ENCODE data around the gene SPATS2. TPM values are rescaled to one million over a fixed set of nuclear protein-coding genes. Genes with fewer than 3 reads are reported as not detected.

Gene SPATS2
- total RNA-seq, 1 donor from 2014 or later: 46.3 TPM

DNA sequence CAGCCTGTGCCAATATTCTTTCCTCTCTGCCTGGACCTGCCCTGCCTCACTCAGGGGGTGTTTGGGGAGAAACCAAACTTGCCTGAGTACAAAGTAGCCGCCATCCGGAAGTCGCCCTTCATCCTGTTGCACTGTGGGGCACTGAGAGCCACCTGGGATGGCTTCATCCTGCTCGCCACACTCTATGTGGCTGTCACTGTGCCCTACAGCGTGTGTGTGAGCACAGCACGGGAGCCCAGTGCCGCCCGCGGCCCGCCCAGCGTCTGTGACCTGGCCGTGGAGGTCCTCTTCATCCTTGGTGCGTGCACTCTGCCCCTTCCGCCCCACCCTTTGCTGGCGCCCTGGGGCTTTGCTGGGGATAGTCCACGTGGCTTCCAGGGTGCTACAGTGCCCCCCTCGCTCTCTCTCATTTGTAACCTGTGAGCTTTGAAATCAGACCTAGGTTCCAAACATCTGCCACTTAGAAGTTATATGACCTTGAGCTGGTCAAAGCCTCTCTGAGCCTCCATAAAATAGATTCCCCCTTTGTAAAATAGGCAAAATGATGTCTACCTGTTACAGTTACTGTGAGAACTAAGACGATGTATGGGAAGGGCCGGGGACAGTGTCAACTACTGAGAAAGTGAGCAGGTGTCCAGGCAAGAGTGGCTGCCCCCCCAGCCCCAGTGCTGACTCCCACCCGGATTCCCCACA is 176.1 kb downstream of the SPATS2 start:
- Histone ChIP-seq H3K4me3 (ENCODE audit: insufficient read depth, low read depth, low read length) (no peak overlapping the region), H3K79me2 (ENCODE audit: insufficient read depth, low read length) (no peaks in the 10 kb centered on the region), H3K4me1 (ENCODE audit: insufficient read depth, low read length) (peaks cover 1% of the 10 kb centered on the region), H3K9ac (ENCODE audit: low read length) (no peak overlapping the region), H3K9me3 (ENCODE audit: insufficient read depth, low read depth, low read length) (no peaks in the 10 kb centered on the region), H3K27me3 (ENCODE audit: insufficient read depth, low read length) (peaks cover 46% of the 10 kb centered on the region), H3K27ac (ENCODE audit: low read depth, low read length) (no peak overlapping the region), H2AFZ (ENCODE audit: low read depth, low read length) (no peak overlapping the region), H3K4me2 (ENCODE audit: low read length) (no peak overlapping the region), H4K20me1 (ENCODE audit: insufficient read depth, low read length) (peaks cover 4% of the 10 kb centered on the region), H3K36me3 (ENCODE audit: insufficient read depth, low read length) (no peaks in the 10 kb centered on the region)
- no peak for FAIRE-seq
- Mint-ChIP-seq H3K9me3 (ENCODE audit: unreplicated experiment) (peaks cover 3% of the 10 kb centered on the region), H3K36me3 (ENCODE audit: low read depth, unreplicated experiment) (peaks cover 2% of the 10 kb centered on the region), H3K4me1 (ENCODE audit: low read depth, unreplicated experiment) (peaks cover 2% of the 10 kb centered on the region), H3K27ac (ENCODE audit: unreplicated experiment) (no peak overlapping the region), H3K27me3 (ENCODE audit: low read depth, unreplicated experiment) (peaks cover 83% of the 10 kb centered on the region), H3K4me3 (ENCODE audit: unreplicated experiment) (no peak overlapping the region)
- no peak for TF ChIP-seq EZH2 (IDR thresholded peaks at IDR 0.05; ENCODE audit: insufficient read depth, low read length)
- TF ChIP-seq, protein P1, sequence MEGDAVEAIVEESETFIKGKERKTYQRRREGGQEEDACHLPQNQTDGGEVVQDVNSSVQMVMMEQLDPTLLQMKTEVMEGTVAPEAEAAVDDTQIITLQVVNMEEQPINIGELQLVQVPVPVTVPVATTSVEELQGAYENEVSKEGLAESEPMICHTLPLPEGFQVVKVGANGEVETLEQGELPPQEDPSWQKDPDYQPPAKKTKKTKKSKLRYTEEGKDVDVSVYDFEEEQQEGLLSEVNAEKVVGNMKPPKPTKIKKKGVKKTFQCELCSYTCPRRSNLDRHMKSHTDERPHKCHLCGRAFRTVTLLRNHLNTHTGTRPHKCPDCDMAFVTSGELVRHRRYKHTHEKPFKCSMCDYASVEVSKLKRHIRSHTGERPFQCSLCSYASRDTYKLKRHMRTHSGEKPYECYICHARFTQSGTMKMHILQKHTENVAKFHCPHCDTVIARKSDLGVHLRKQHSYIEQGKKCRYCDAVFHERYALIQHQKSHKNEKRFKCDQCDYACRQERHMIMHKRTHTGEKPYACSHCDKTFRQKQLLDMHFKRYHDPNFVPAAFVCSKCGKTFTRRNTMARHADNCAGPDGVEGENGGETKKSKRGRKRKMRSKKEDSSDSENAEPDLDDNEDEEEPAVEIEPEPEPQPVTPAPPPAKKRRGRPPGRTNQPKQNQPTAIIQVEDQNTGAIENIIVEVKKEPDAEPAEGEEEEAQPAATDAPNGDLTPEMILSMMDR (IDR thresholded peaks at IDR 0.05; ENCODE audit: insufficient read depth, low read depth, low read length): no peak
- no peak for DNase-seq (ENCODE audit: low read depth)

DNA sequence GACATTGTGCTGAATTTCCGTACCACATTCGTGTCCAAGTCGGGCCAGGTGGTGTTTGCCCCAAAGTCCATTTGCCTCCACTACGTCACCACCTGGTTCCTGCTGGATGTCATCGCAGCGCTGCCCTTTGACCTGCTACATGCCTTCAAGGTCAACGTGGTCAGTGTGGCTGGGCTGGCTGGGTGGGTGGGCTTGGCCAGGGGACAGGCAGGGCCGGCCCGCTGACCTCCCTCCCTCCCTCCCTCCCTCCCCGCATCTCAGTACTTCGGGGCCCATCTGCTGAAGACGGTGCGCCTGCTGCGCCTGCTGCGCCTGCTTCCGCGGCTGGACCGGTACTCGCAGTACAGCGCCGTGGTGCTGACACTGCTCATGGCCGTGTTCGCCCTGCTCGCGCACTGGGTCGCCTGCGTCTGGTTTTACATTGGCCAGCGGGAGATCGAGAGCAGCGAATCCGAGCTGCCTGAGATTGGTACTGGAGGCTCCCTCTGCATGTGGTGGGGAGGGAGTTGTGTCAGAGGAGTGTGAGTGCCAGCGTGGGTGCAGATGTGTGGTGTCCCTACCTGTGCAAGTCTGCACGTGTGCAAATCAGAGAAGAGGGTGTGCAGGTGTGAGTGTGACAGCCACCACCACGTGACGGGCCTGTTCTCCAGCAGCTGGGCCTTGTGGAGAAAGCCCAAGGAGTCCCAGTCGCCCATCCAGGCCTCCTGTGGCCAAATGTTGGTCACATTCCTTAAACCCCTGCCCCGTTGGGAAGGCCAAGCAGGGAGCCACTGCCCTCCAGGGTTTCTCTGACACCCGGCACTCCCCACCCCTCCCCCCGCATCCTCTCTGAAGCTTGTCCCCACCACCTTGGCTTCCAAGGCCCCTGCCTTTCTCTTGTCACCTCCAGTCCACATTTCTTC is 176.9 kb downstream of the SPATS2 start:
- H3K9ac ChIP-seq (ENCODE audit: low read length): no peak overlapping the region
- H3K79me2 ChIP-seq (ENCODE audit: insufficient read depth, low read length): no peaks in the 10 kb centered on the region
- peaks cover 8% of the 10 kb centered on the region for H3K4me1 ChIP-seq (ENCODE audit: insufficient read depth, low read length)
- Mint-ChIP-seq H3K27ac (ENCODE audit: unreplicated experiment) (no peak overlapping the region), H3K9me3 (ENCODE audit: unreplicated experiment) (peaks cover 3% of the 10 kb centered on the region), H3K36me3 (ENCODE audit: low read depth, unreplicated experiment) (peaks cover 2% of the 10 kb centered on the region), H3K4me1 (ENCODE audit: low read depth, unreplicated experiment) (peaks cover 2% of the 10 kb centered on the region), H3K4me3 (ENCODE audit: unreplicated experiment) (no peak overlapping the region), H3K27me3 (ENCODE audit: low read depth, unreplicated experiment) (peaks cover 88% of the 10 kb centered on the region)
- peaks cover 4% of the 10 kb centered on the region for H4K20me1 ChIP-seq (ENCODE audit: insufficient read depth, low read length)
- no peak overlapping the region for H3K4me3 ChIP-seq (ENCODE audit: insufficient read depth, low read depth, low read length)
- DNase-seq (ENCODE audit: low read depth) (no peak), FAIRE-seq (no peak)
- no peaks in the 10 kb centered on the region for H3K9me3 ChIP-seq (ENCODE audit: insufficient read depth, low read depth, low read length)
- H3K27me3 ChIP-seq (ENCODE audit: insufficient read depth, low read length): peaks cover 50% of the 10 kb centered on the region
- no peak for TF ChIP-seq EZH2 (IDR thresholded peaks at IDR 0.05; ENCODE audit: insufficient read depth, low read length)
- TF ChIP-seq, protein P1 (IDR thresholded peaks at IDR 0.05; ENCODE audit: insufficient read depth, low read depth, low read length): no peak
- no peak overlapping the region for H3K27ac ChIP-seq (ENCODE audit: low read depth, low read length)
- H3K4me2 ChIP-seq (ENCODE audit: low read length): no peak overlapping the region
- no peaks in the 10 kb centered on the region for H3K36me3 ChIP-seq (ENCODE audit: insufficient read depth, low read length)
- H2AFZ ChIP-seq (ENCODE audit: low read depth, low read length): peak overlapping the region; percentile 54
